ENCODE data around the gene FRMD4A. TPM values are rescaled to one million over a fixed set of nuclear protein-coding genes. Genes with fewer than 3 reads are reported as not detected.

FRMD4A gene
- total and polyA plus RNA-seq, 2 experiments from 2014 or later: 11.9 to 17.5 TPM

- H3F3A ChIP-seq (ENCODE audit: insufficient read depth): no peaks in the 10 kb centered on the region
- no peak overlapping the region for H2AFZ ChIP-seq
- H3K9me3 ChIP-seq (ENCODE audit: low read depth): no peaks in the 10 kb centered on the region
- H3K9me2 ChIP-seq (ENCODE audit: insufficient read depth): no peaks in the 10 kb centered on the region
- no peak overlapping the region for H3K4me2 ChIP-seq (ENCODE audit: unreplicated experiment)
- WGBS, 2 experiments (ENCODE audit: low coverage in 1 of 2, low lambda C conversion rate in 2 of 2, missing lambda C conversion rate in 2 of 2): 26 to 45% methylated on average over 2 of the region's 2 CpGs
- no peak overlapping the region for H3K27ac ChIP-seq
- peaks cover 30% of the 10 kb centered on the region for H3K27me3 ChIP-seq (replicated peaks; ENCODE audit: insufficient read depth)
- H3K79me2 ChIP-seq (ENCODE audit: insufficient read depth): no peaks in the 10 kb centered on the region
- in situ Hi-C loops (cut with MboI): no loop called here
- H3K4me3 ChIP-seq: no peak overlapping the region
- no peak for DNase-seq
- no peak for TF ChIP-seq EZH2phosphoT487 (IDR thresholded peaks at IDR 0.05; ENCODE audit: insufficient read depth, low read depth)
- TF ChIP-seq EZH2 (IDR thresholded peaks at IDR 0.05; ENCODE audit: insufficient read depth, poor library complexity, severe bottlenecking): no peak
- no peaks in the 10 kb centered on the region for H4K20me1 ChIP-seq (ENCODE audit: insufficient read depth)
- no peaks in the 10 kb centered on the region for H3K4me1 ChIP-seq (ENCODE audit: insufficient read depth)
- no peak overlapping the region for H3K9ac ChIP-seq
- H3K36me3 ChIP-seq (ENCODE audit: low read depth): no peaks in the 10 kb centered on the region
Measured at GRCh38 chr10:14250496-14251076, 80.1 kb downstream of the FRMD4A start.

GRCh38 chr10:14247377-14248116, 83.2 kb downstream of the FRMD4A start:
- no peak overlapping the region for H3K27ac ChIP-seq
- no peaks in the 10 kb centered on the region for H3K9me2 ChIP-seq (ENCODE audit: insufficient read depth)
- no peak overlapping the region for H3K4me3 ChIP-seq
- H3K9me3 ChIP-seq (ENCODE audit: low read depth): no peaks in the 10 kb centered on the region
- no peaks in the 10 kb centered on the region for H3K36me3 ChIP-seq (ENCODE audit: low read depth)
- WGBS, 2 experiments (ENCODE audit: low coverage in 1 of 2, low lambda C conversion rate in 2 of 2, missing lambda C conversion rate in 2 of 2): 11 to 12% methylated on average over 9 of the region's 9 CpGs
- no peak overlapping the region for H3K4me2 ChIP-seq (ENCODE audit: unreplicated experiment)
- no peak overlapping the region for H2AFZ ChIP-seq
- no peak for TF ChIP-seq EZH2phosphoT487 (IDR thresholded peaks at IDR 0.05; ENCODE audit: insufficient read depth, low read depth)
- no peak for TF ChIP-seq EZH2 (IDR thresholded peaks at IDR 0.05; ENCODE audit: insufficient read depth, poor library complexity, severe bottlenecking)
- no peaks in the 10 kb centered on the region for H3K4me1 ChIP-seq (ENCODE audit: insufficient read depth)
- no peaks in the 10 kb centered on the region for H4K20me1 ChIP-seq (ENCODE audit: insufficient read depth)
- DNase-seq: no peak
- H3F3A ChIP-seq (ENCODE audit: insufficient read depth): no peaks in the 10 kb centered on the region
- H3K9ac ChIP-seq: no peak overlapping the region
- peaks cover 14% of the 10 kb centered on the region for H3K27me3 ChIP-seq (replicated peaks; ENCODE audit: insufficient read depth)
- in situ Hi-C loops (cut with MboI): no loop called here
- H3K79me2 ChIP-seq (ENCODE audit: insufficient read depth): no peaks in the 10 kb centered on the region

- no peaks in the 10 kb centered on the region for H3K9me2 ChIP-seq (ENCODE audit: insufficient read depth)
- no peaks in the 10 kb centered on the region for H3K36me3 ChIP-seq (ENCODE audit: low read depth)
- H3F3A ChIP-seq (ENCODE audit: insufficient read depth): no peaks in the 10 kb centered on the region
- WGBS, 2 experiments (ENCODE audit: low coverage in 1 of 2, low lambda C conversion rate in 2 of 2, missing lambda C conversion rate in 2 of 2): 46 to 55% methylated on average over 3 of the region's 3 CpGs
- H3K27ac ChIP-seq: no peak overlapping the region
- H3K4me3 ChIP-seq: no peak overlapping the region
- DNase-seq: peak; percentile 39
- no peak overlapping the region for H2AFZ ChIP-seq
- no peak overlapping the region for H3K9ac ChIP-seq
- H3K4me2 ChIP-seq (ENCODE audit: unreplicated experiment): no peak overlapping the region
- no peaks in the 10 kb centered on the region for H4K20me1 ChIP-seq (ENCODE audit: insufficient read depth)
- no peaks in the 10 kb centered on the region for H3K9me3 ChIP-seq (ENCODE audit: low read depth)
- H3K27me3 ChIP-seq (replicated peaks; ENCODE audit: insufficient read depth): peaks cover 16% of the 10 kb centered on the region; the same call in 1 of the 2 replicates
- H3K4me1 ChIP-seq (ENCODE audit: insufficient read depth): no peaks in the 10 kb centered on the region
- in situ Hi-C loops (cut with MboI): no loop called here
- TF ChIP-seq EZH2phosphoT487 (IDR thresholded peaks at IDR 0.05; ENCODE audit: insufficient read depth, low read depth) (no peak), EZH2 (IDR thresholded peaks at IDR 0.05; ENCODE audit: insufficient read depth, poor library complexity, severe bottlenecking) (no peak)
- no peaks in the 10 kb centered on the region for H3K79me2 ChIP-seq (ENCODE audit: insufficient read depth)
Measured at GRCh38 chr10:14244801-14245211, 85.9 kb downstream of the FRMD4A start.

- Histone ChIP-seq H3K9me2 (ENCODE audit: insufficient read depth) (no peaks in the 10 kb centered on the region), H3K4me1 (ENCODE audit: insufficient read depth) (no peaks in the 10 kb centered on the region), H3K9ac (no peak overlapping the region), H3K9me3 (ENCODE audit: low read depth) (no peaks in the 10 kb centered on the region), H3K4me2 (ENCODE audit: unreplicated experiment) (no peak overlapping the region), H3K27ac (no peak overlapping the region), H3K79me2 (ENCODE audit: insufficient read depth) (no peaks in the 10 kb centered on the region), H3K4me3 (no peak overlapping the region), H3K27me3 (replicated peaks; ENCODE audit: insufficient read depth) (peaks cover 20% of the 10 kb centered on the region; the same call in 1 of the 2 replicates), H3F3A (ENCODE audit: insufficient read depth) (no peaks in the 10 kb centered on the region), H2AFZ (no peak overlapping the region), H4K20me1 (ENCODE audit: insufficient read depth) (no peaks in the 10 kb centered on the region), H3K36me3 (ENCODE audit: low read depth) (no peaks in the 10 kb centered on the region)
- TF ChIP-seq EZH2 (IDR thresholded peaks at IDR 0.05; ENCODE audit: insufficient read depth, poor library complexity, severe bottlenecking) (no peak), EZH2phosphoT487 (IDR thresholded peaks at IDR 0.05; ENCODE audit: insufficient read depth, low read depth) (no peak)
- in situ Hi-C loops (cut with MboI): no loop called here
- no peak for DNase-seq
- WGBS, 2 experiments (ENCODE audit: low coverage in 1 of 2, low lambda C conversion rate in 2 of 2, missing lambda C conversion rate in 2 of 2): 65 to 74% methylated on average over 3 of the region's 3 CpGs
Measured at GRCh38 chr10:14244147-14244546, 86.6 kb downstream of the FRMD4A start.
